HepG2 (cell line): Measurements from ENCODE around the gene PRDX6. TPM values are rescaled to one million over a fixed set of nuclear protein-coding genes. Genes with fewer than 3 reads are reported as not detected.

Source experiments
- HMGA1 ChIP-seq: sonication (generic); formaldehyde crosslinking; conservative IDR thresholded peaks from 2 replicates; pipeline ENCODE4 v1.4.0; 2020; ENCODE audit warnings: missing genetic modification reagents
- RBM22 ChIP-seq: fragments of 200-400 bp; formaldehyde crosslinking; optimal IDR thresholded peaks from 2 replicates; pipeline ENCODE3; 2017; ENCODE audit warnings: mild to moderate bottlenecking, low read length, moderate library complexity
- SIN3A ChIP-seq: IDR thresholded peaks from 2 replicates; pipeline ENCODE4 v1.6.1; 2011; ENCODE audit warnings: low read depth, mild to moderate bottlenecking, control low read depth, low read length, borderline replicate concordance
- ZFYVE20 ChIP-seq: sonication (generic); formaldehyde crosslinking; IDR thresholded peaks from 2 replicates; pipeline ENCODE4 v1.8.0; 2023; ENCODE audit warnings: low read depth, mild to moderate bottlenecking, moderate library complexity, missing genetic modification reagents, borderline replicate concordance
- ZNF577 ChIP-seq: sonication (generic); formaldehyde crosslinking; IDR thresholded peaks from 2 replicates; pipeline ENCODE4 v1.4.0; 2020; ENCODE audit warnings: mild to moderate bottlenecking, low read depth, missing genetic modification reagents, borderline replicate concordance
- polyA plus RNA-seq, 8 experiments: library from polyadenylated mRNA; depleted of rRNA in 3 of 8; stranded (reverse) in 7 of 8; unstranded in 1 of 8; fragments of >200 nt; fragmentation: Illumina TruSeq in 4 of 8; extraction: Trizol in 4 of 8; gene quantifications; 2 replicates each; pipeline versions ENCODE4 v1.2.1 to v1.2.3, GENCODE V29; 2011 to 2016; ENCODE audit warnings: low read depth in 4 of 8, missing spikeins in 1 of 8, mixed read lengths in 1 of 8; ENCODE audit not compliant: insufficient read depth in 1 of 8
- total RNA-seq, 5 experiments: library from RNA; depleted of rRNA; stranded (reverse); fragments of >200 nt; fragmentation: Illumina TruSeq; extraction: Trizol; gene quantifications; 2 replicates each; pipeline ENCODE4 v1.2.3, GENCODE V29; 2016; ENCODE audit warnings: low read depth in 1 of 5
- TF ChIP-seq, protein P1 (sequence below): fragments of 450-650 bp; IDR thresholded peaks from 2 replicates; pipeline ENCODE4 v1.6.1; 2017
- TF ChIP-seq, protein P2 (sequence below): sonication (generic); formaldehyde crosslinking; IDR thresholded peaks from 2 replicates; pipeline ENCODE4 v1.4.0; 2020; ENCODE audit warnings: mild to moderate bottlenecking, missing genetic modification reagents
- TF ChIP-seq, protein P3 (sequence below), 2 experiments: sonication (generic) in 1 of 2; formaldehyde crosslinking in 1 of 2; IDR thresholded peaks; 2 replicates each; pipeline versions ENCODE4 v1.4.0 to v1.6.1; 2018 to 2020; ENCODE audit warnings: missing genetic modification reagents in 2 of 2, borderline replicate concordance in 1 of 2, low read depth in 1 of 2, mild to moderate bottlenecking in 1 of 2, missing biosample characterization in 1 of 2
- TF ChIP-seq, protein P4 (sequence below): sonication (generic); formaldehyde crosslinking; IDR thresholded peaks from 2 replicates; pipeline ENCODE4 v1.5.0; 2020; ENCODE audit warnings: missing genetic modification reagents
- TF ChIP-seq, protein P5 (sequence below): sonication (generic); formaldehyde crosslinking; IDR thresholded peaks from 2 replicates; pipeline ENCODE4 v1.4.0; 2020; ENCODE audit warnings: missing genetic modification reagents, borderline replicate concordance
- TF ChIP-seq, protein P6 (sequence below): sonication (generic); formaldehyde crosslinking; IDR thresholded peaks from 2 replicates; pipeline ENCODE4 v1.8.1; 2023; ENCODE audit warnings: mild to moderate bottlenecking, missing genetic modification reagents
- TF ChIP-seq, protein P7 (sequence below): IDR thresholded peaks from 2 replicates; pipeline ENCODE4 v1.6.1; 2016; ENCODE audit warnings: low read depth, control low read depth

Gene PRDX6
- total and polyA plus RNA-seq, 2 of the 13 experiments (the other 11 are each of a cell fraction or from before 2014, with no cell fraction given), result 224 to 309 TPM

DNA sequence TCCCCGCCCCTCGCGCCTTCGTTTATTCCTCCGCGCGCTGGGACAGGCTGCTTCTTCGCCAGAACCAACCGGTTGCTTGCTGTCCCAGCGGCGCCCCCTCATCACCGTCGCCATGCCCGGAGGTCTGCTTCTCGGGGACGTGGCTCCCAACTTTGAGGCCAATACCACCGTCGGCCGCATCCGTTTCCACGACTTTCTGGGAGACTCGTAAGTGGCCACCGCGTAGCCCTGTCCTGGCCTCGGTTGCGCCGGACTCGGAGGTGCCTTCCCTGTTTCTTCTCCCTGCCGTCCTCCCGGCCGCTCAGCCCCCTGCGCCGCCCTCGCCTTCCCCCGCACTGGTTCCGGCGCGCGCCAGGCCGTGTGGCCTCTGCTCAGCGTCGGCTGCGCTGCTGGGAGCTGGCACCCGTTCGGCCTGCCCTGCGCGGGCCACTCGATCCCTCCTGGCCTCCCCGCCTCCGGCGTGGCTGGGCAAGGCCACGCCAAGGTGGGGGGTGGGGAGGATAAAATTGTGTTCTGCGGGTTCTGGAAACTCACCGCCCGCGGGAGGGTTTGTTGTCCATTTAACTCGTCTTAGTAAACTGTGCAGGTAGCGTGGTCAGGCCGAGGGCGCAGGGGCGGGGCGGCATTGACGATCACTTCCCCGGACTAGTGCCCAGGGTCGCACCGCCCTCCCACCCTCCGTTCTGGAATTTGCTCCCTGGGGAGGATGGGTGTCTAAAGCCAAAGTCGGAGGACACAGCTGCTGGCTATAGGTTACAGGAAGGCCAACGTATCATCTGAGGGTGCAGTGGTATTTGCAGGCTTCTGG, at the start of gene PRDX6 (continued):
- TF ChIP-seq, protein P1, sequence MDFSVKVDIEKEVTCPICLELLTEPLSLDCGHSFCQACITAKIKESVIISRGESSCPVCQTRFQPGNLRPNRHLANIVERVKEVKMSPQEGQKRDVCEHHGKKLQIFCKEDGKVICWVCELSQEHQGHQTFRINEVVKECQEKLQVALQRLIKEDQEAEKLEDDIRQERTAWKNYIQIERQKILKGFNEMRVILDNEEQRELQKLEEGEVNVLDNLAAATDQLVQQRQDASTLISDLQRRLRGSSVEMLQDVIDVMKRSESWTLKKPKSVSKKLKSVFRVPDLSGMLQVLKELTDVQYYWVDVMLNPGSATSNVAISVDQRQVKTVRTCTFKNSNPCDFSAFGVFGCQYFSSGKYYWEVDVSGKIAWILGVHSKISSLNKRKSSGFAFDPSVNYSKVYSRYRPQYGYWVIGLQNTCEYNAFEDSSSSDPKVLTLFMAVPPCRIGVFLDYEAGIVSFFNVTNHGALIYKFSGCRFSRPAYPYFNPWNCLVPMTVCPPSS, result no peak
- TF ChIP-seq, protein P2, sequence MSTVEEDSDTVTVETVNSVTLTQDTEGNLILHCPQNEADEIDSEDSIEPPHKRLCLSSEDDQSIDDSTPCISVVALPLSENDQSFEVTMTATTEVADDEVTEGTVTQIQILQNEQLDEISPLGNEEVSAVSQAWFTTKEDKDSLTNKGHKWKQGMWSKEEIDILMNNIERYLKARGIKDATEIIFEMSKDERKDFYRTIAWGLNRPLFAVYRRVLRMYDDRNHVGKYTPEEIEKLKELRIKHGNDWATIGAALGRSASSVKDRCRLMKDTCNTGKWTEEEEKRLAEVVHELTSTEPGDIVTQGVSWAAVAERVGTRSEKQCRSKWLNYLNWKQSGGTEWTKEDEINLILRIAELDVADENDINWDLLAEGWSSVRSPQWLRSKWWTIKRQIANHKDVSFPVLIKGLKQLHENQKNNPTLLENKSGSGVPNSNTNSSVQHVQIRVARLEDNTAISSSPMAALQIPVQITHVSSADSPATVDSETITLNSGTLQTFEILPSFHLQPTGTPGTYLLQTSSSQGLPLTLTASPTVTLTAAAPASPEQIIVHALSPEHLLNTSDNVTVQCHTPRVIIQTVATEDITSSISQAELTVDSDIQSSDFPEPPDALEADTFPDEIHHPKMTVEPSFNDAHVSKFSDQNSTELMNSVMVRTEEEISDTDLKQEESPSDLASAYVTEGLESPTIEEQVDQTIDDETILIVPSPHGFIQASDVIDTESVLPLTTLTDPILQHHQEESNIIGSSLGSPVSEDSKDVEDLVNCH, result peak; percentile 48; the same call in 1 of the 2 replicates
- TF ChIP-seq, protein P3, sequence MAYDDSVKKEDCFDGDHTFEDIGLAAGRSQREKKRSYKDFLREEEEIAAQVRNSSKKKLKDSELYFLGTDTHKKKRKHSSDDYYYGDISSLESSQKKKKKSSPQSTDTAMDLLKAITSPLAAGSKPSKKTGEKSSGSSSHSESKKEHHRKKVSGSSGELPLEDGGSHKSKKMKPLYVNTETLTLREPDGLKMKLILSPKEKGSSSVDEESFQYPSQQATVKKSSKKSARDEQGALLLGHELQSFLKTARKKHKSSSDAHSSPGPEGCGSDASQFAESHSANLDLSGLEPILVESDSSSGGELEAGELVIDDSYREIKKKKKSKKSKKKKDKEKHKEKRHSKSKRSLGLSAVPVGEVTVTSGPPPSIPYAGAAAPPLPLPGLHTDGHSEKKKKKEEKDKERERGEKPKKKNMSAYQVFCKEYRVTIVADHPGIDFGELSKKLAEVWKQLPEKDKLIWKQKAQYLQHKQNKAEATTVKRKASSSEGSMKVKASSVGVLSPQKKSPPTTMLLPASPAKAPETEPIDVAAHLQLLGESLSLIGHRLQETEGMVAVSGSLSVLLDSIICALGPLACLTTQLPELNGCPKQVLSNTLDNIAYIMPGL (CRISPR knock-in tag; IDR thresholded peaks at IDR 0.05; ENCODE audit: borderline replicate concordance in 1 of 2, low read depth in 1 of 2), result peak; percentile 49 to 79; a peak in 3 of 4 replicates
- TF ChIP-seq, protein P4, sequence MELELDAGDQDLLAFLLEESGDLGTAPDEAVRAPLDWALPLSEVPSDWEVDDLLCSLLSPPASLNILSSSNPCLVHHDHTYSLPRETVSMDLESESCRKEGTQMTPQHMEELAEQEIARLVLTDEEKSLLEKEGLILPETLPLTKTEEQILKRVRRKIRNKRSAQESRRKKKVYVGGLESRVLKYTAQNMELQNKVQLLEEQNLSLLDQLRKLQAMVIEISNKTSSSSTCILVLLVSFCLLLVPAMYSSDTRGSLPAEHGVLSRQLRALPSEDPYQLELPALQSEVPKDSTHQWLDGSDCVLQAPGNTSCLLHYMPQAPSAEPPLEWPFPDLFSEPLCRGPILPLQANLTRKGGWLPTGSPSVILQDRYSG (CRISPR knock-in tag), result no peak
- TF ChIP-seq, protein P5, sequence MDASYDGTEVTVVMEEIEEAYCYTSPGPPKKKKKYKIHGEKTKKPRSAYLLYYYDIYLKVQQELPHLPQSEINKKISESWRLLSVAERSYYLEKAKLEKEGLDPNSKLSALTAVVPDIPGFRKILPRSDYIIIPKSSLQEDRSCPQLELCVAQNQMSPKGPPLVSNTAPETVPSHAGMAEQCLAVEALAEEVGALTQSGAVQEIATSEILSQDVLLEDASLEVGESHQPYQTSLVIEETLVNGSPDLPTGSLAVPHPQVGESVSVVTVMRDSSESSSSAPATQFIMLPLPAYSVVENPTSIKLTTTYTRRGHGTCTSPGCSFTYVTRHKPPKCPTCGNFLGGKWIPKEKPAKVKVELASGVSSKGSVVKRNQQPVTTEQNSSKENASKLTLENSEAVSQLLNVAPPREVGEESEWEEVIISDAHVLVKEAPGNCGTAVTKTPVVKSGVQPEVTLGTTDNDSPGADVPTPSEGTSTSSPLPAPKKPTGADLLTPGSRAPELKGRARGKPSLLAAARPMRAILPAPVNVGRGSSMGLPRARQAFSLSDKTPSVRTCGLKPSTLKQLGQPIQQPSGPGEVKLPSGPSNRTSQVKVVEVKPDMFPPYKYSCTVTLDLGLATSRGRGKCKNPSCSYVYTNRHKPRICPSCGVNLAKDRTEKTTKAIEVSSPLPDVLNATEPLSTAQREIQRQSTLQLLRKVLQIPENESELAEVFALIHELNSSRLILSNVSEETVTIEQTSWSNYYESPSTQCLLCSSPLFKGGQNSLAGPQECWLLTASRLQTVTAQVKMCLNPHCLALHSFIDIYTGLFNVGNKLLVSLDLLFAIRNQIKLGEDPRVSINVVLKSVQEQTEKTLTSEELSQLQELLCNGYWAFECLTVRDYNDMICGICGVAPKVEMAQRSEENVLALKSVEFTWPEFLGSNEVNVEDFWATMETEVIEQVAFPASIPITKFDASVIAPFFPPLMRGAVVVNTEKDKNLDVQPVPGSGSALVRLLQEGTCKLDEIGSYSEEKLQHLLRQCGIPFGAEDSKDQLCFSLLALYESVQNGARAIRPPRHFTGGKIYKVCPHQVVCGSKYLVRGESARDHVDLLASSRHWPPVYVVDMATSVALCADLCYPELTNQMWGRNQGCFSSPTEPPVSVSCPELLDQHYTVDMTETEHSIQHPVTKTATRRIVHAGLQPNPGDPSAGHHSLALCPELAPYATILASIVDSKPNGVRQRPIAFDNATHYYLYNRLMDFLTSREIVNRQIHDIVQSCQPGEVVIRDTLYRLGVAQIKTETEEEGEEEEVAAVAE (CRISPR knock-in tag), result no peak
- peak; percentile 53; the same call in 1 of the 2 replicates for TF ChIP-seq SIN3A
- TF ChIP-seq ZFYVE20, result no peak
- TF ChIP-seq, protein P6, sequence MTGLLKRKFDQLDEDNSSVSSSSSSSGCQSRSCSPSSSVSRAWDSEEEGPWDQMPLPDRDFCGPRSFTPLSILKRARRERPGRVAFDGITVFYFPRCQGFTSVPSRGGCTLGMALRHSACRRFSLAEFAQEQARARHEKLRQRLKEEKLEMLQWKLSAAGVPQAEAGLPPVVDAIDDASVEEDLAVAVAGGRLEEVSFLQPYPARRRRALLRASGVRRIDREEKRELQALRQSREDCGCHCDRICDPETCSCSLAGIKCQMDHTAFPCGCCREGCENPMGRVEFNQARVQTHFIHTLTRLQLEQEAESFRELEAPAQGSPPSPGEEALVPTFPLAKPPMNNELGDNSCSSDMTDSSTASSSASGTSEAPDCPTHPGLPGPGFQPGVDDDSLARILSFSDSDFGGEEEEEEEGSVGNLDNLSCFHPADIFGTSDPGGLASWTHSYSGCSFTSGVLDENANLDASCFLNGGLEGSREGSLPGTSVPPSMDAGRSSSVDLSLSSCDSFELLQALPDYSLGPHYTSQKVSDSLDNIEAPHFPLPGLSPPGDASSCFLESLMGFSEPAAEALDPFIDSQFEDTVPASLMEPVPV (CRISPR knock-in tag), result peak; percentile 60
- TF ChIP-seq, protein P7, sequence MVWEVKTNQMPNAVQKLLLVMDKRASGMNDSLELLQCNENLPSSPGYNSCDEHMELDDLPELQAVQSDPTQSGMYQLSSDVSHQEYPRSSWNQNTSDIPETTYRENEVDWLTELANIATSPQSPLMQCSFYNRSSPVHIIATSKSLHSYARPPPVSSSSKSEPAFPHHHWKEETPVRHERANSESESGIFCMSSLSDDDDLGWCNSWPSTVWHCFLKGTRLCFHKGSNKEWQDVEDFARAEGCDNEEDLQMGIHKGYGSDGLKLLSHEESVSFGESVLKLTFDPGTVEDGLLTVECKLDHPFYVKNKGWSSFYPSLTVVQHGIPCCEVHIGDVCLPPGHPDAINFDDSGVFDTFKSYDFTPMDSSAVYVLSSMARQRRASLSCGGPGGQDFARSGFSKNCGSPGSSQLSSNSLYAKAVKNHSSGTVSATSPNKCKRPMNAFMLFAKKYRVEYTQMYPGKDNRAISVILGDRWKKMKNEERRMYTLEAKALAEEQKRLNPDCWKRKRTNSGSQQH (CRISPR knock-in tag), result 0 out of 2 replicates have a peak, but pooled peaks have one; percentile 7
- no peak for TF ChIP-seq ZNF577
- no peak for TF ChIP-seq RBM22
- TF ChIP-seq HMGA1, result no peak
